Measurements from ENCODE around the gene SHF. TPM values are rescaled to one million over a fixed set of nuclear protein-coding genes. Genes with fewer than 3 reads are reported as not detected.

Gene SHF
- total RNA-seq, 4 donors from 2014 or later, result 4.4 to 10.0 (median 7.4) TPM

DNA sequence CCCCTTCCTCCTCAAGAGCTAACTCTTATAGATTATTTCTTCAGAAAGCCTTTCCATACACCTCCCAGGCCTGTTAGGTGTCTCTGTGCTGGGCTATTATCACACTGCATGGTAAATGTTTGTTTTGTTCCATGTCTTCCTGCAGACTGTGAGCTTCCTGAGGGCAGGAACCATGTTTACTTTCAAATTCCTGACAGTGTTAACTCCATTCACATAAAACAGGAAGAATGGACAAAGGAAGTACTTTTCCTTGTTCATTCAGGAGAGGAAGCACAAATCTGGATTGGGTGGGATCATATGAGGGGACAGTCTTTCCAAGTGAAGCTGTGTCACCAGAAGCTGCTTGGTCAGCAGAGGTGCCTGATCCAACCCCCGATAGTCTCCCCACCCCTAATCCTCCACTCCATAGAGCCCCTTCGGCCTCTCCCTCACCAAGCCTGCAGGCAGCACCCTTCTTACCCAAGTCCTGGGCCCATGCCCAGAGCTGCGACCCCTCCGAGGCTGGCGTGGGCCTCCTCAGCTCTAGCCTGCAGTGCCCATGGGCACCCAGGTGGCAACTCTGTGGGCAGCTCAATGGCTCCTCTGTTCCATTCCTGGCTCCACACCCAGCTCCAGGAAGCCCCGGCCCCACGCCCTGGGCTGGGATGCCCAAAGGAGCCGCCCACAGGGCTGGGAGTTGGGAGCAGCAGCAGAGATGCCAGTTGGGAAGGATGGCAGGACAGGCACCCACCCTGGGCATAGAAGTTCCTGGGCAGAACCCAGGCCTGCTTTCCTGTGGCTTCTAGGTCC is 6.9 kb downstream of the SHF start:
- H3K27ac ChIP-seq, result no peak overlapping the region
- WGBS, 2 donors (ENCODE audit: low coverage in 1 of 2), result 100% methylated on average over 2 of the region's 8 CpGs; no CpG with 5 or more reads in 1 of the 2 donors
- no peak for TF ChIP-seq POLR2A (IDR thresholded peaks at IDR 0.05)
- TF ChIP-seq, protein P1, sequence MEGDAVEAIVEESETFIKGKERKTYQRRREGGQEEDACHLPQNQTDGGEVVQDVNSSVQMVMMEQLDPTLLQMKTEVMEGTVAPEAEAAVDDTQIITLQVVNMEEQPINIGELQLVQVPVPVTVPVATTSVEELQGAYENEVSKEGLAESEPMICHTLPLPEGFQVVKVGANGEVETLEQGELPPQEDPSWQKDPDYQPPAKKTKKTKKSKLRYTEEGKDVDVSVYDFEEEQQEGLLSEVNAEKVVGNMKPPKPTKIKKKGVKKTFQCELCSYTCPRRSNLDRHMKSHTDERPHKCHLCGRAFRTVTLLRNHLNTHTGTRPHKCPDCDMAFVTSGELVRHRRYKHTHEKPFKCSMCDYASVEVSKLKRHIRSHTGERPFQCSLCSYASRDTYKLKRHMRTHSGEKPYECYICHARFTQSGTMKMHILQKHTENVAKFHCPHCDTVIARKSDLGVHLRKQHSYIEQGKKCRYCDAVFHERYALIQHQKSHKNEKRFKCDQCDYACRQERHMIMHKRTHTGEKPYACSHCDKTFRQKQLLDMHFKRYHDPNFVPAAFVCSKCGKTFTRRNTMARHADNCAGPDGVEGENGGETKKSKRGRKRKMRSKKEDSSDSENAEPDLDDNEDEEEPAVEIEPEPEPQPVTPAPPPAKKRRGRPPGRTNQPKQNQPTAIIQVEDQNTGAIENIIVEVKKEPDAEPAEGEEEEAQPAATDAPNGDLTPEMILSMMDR (IDR thresholded peaks at IDR 0.05), result no peak
- TF ChIP-seq EP300 (IDR thresholded peaks at IDR 0.05), result no peak
- TF ChIP-seq POLR2AphosphoS5 (IDR thresholded peaks at IDR 0.05), result no peak
- ATAC-seq, result no peak
- no peaks in the 10 kb centered on the region for H3K27me3 ChIP-seq
- H3K4me3 ChIP-seq, result no peak overlapping the region
- H3K36me3 ChIP-seq, result peaks cover 0 to 17% of the 10 kb centered on the region in 2 donors
- no peaks in the 10 kb centered on the region for H3K9me3 ChIP-seq
- peaks cover 0 to 16% (median 4%) of the 10 kb centered on the region in 3 donors for H3K4me1 ChIP-seq

DNA sequence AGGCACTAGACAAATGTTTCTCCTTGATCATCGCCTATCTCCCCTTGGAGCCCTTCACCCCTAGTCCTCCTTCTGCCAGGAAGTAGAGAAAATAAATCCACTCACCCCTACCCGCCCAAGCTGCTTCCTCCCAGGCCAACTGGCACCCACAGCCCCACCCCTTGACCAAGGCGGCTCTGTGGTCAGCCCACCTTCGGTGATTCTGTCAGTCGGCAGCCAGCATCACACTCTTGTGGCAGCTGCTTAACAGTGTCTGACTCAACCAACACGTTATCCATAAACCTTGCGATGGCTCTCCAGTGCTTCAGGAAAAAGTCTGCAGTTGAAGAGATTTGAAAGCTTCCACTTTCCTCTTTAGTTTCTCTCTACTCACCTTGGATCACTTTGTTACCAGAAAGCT is 7.6 kb downstream of the SHF start:
- H3K9me3 ChIP-seq, result no peaks in the 10 kb centered on the region
- no peak for ATAC-seq
- WGBS, 2 donors (ENCODE audit: low coverage in 1 of 2), result 91 to 95% methylated on average over 3 to 6 of the region's 7 CpGs
- no peak overlapping the region for H3K4me3 ChIP-seq
- no peak for TF ChIP-seq EP300 (IDR thresholded peaks at IDR 0.05)
- TF ChIP-seq, protein P1 (IDR thresholded peaks at IDR 0.05), result no peak
- no peak for TF ChIP-seq POLR2A (IDR thresholded peaks at IDR 0.05)
- no peak for TF ChIP-seq POLR2AphosphoS5 (IDR thresholded peaks at IDR 0.05)
- H3K4me1 ChIP-seq, result peaks cover 0 to 9% (median 0%) of the 10 kb centered on the region in 3 donors
- H3K27me3 ChIP-seq, result no peaks in the 10 kb centered on the region
- peaks cover 0 to 20% of the 10 kb centered on the region in 2 donors for H3K36me3 ChIP-seq
- H3K27ac ChIP-seq, result no peak overlapping the region

DNA sequence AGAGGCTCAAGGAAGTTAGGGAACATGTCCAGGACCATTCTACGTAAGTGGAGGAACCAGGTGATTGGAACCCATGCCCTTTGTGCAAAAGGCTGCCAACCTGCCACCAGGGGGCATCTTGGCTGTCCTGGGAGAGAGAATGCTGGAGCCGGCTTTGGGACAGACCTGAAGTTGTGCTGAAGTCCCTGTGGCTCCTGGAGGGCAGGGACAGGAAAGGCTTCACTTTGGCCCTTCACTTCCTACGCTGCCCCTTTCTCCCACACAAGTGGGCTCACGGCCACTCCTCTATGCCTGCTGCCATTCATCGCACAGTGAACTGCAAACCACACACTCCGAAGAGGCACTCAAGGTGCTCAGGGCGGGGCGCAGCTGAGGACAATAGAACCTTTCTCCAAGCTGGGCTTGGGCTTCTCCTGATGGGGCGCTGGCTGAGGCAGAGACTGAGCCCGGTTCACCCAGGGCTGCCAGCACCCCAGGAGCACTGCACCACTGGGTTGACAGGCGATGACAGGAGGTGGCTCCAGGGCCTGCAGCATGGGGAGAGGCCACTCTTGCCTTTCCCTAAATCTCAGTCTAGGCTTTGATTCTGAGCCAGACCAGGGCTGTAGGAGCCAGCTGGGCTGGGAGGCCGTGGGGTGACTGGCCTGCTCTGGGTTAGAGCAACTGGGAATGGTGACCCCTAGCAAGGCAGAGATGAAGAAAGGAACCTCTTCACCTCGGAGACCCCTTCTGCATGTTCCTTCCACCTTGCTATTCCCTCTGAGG is 8.4 kb downstream of the SHF start:
- H3K36me3 ChIP-seq, result peaks cover 0 to 28% of the 10 kb centered on the region in 2 donors
- no peaks in the 10 kb centered on the region for H3K9me3 ChIP-seq
- ATAC-seq, result no peak
- H3K27ac ChIP-seq, result no peak overlapping the region
- no peak overlapping the region for H3K4me3 ChIP-seq
- TF ChIP-seq, protein P1 (IDR thresholded peaks at IDR 0.05), result peak in 3 of 4 experiments; percentile 26 to 43 (median 29)
- no peak for TF ChIP-seq POLR2A (IDR thresholded peaks at IDR 0.05)
- H3K4me1 ChIP-seq, result peaks cover 0 to 1% (median 0%) of the 10 kb centered on the region in 3 donors
- 40 to 66% methylated on average over 1 to 3 of the region's 13 CpGs for WGBS, 2 donors (ENCODE audit: low coverage in 1 of 2)
- no peaks in the 10 kb centered on the region for H3K27me3 ChIP-seq

DNA sequence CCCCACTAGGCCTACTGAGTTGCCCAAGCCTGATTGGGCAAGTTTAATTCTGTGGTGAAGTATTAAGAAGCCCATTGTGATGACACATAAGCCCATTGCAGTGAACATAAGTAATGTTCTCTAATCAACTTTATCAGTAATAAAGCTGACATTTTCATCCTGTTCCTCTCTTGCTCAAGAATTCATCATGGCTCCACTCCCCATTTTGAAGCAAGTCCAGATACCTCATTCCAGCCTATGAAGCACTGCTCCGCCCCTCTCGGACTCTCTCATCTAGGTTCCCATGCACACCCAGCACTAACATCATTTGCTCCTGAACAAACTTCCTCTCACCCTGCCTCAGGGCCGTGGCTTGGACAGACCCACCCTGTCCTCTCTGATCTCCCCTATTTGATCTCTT is 10.5 kb downstream of the SHF start:
- H3K9me3 ChIP-seq, result no peaks in the 10 kb centered on the region
- TF ChIP-seq POLR2AphosphoS5 (IDR thresholded peaks at IDR 0.05), result no peak
- no peak for TF ChIP-seq POLR2A (IDR thresholded peaks at IDR 0.05)
- TF ChIP-seq EP300 (IDR thresholded peaks at IDR 0.05), result no peak
- TF ChIP-seq, protein P1 (IDR thresholded peaks at IDR 0.05), result no peak
- WGBS, 2 donors (ENCODE audit: low coverage in 1 of 2), result 20 to 87% methylated on average over 1 to 3 of the region's 3 CpGs
- H3K4me3 ChIP-seq, result no peak overlapping the region
- peaks cover 0 to 49% of the 10 kb centered on the region in 2 donors for H3K36me3 ChIP-seq
- no peaks in the 10 kb centered on the region for H3K27me3 ChIP-seq
- ATAC-seq, result no peak
- no peak overlapping the region for H3K27ac ChIP-seq
- H3K4me1 ChIP-seq, result no peaks in the 10 kb centered on the region
